T-helper 1 cell treated with Interleukin-12 subunit alpha and Interleukin-12 subunit beta and Interleukin-4 antibody, amounts not matched to agents 30 ng/mL and 1 ng/mL, for 36 hours (primary cell): ENCODE measurements around the gene RIMKLB. TPM values are rescaled to one million over a fixed set of nuclear protein-coding genes. Genes with fewer than 3 reads are reported as not detected.
"Not testable (repeated sequence)": the region's sequence is repeated elsewhere in the genome, so short reads cannot be mapped to it uniquely, and the experiment has no call there.

ENCODE experiments used
- intact Hi-C: fragments of 100-400 bp; cut with micrococcal nuclease; formaldehyde crosslinking; loops from one replicate; pipeline ENCODE4 v1.15.1; 2024
- total RNA-seq: library from RNA; stranded (reverse); gene quantifications from 2 replicates; pipeline ENCODE4 v1.2.3, GENCODE V29; 2022

Gene RIMKLB
- total RNA-seq, 1 donor from 2014 or later: 0.83 TPM

DNA sequence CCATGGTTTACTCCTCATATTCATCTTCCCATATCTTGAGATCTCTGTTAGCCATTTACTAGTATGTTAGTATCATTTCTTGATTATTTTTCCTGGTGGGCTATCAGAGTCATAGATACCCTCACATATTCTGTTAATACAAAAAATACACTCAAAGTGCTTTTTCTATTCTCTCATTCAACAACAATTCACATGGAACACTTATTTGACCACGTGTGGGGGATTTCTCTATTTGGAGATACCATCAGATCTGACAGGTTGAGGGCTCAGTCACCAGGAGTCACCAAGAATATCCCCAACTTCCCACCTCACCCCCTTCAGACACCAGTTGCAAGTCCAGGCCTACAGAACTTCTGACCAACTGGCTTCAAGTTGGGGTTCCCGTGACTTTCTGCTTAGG lies 72.7 kb downstream of the RIMKLB start:
- intact Hi-C loops: no loop called here

DNA sequence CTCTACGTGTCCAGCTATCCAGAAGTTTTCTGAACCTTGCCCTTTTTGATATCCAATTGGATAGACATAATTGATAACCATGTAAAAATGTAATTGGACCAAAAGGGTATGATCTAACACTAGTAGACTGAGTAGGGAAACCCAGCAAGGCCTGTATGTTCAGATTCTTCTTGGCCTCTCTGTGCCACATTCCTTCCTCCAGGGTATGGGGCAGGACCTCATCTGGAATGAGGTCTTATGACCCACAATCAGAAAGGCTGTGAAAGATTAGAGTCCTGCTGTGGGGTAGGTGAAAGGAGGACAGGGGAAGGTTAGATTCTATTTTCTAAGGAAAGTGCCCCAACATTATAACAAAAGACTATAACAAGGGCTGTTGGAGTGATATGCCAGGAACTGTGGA lies 73.3 kb downstream of the RIMKLB start:
- intact Hi-C loops: no loop called here

DNA sequence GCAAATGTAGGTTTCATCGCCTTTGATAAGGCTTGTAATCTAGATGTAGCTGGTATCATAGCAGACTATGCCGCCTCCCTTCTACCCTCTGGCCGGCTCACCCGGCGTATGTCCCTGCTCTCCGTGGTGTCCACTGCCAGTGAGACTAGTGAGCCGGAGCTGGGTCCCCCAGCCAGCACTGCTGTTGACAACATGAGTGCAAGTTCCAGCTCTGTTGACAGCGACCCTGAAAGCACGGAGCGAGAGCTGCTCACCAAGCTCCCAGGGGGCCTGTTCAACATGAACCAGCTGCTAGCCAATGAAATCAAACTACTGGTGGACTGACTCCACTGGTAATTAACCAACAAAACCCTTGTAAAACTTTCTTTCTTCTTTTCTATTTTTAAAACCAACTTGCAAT lies 75.7 kb downstream of the RIMKLB start:
- intact Hi-C loops: no loop called here

DNA sequence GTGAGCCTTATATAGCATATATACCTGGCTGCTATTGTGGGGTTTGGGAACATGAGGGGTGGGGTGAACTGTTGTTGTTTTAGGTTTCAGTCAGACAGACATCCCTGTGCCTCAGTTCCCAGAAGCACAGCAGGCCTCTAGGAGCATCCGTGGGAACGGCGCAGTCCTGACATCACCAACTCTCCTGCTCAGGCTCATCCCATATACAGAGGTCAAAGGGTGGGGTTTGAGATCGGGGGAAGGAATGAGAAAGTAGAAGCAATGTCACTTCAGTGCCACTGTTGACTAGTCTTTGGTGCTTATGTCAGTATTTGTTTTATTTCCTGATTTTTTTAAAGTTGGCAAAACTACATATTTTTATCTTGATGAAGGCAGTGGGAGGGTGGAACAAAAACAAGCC lies 81.5 kb downstream of the RIMKLB start:
- intact Hi-C loops: no loop called here

DNA sequence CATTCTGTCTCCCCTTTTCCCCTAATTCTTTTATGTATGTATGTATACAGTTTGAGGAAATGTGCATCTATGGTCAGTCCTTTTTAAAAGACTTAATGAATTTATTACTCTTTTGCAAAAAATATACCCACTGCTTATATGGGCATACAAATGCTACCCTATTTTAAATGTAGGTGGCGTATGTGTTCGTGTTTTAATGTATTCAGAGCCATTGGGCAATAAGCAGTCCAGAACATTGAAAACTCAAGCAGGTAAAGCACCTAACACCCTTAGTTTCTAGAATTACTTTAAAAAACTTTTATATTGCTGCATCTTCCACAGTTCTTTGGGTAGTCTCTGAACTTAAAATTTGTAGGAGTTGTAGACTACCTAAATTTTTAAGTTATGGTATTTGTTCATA lies 82.1 kb downstream of the RIMKLB start:
- intact Hi-C loops: loop anchor here (1.0 to 10.0 kb wide), 3 partner anchors 110 to 575 kb away; no protein-coding TSS in a partner anchor

DNA sequence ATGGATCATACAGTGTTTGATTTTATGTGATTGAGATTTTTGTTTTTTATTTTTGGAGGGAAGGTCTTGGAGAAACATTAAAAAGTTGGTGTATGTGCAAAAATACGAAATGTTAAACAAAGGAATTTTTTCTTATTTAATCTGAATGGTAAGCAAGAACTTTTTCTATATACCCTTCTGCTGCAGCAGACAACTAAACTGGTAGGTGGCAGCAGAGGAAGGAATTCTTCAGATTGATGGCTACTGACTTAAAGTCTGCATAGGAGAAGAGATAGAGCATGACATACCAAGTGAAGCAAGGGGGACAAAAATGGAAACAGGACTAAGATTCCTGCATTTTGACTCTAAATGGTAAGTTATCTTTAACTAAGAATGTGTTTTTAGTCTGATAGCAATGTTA lies 82.6 kb downstream of the RIMKLB start:
- intact Hi-C loops: loop anchor here (1.0 to 10.0 kb wide), 3 partner anchors 110 to 576 kb away; no protein-coding TSS in a partner anchor

DNA sequence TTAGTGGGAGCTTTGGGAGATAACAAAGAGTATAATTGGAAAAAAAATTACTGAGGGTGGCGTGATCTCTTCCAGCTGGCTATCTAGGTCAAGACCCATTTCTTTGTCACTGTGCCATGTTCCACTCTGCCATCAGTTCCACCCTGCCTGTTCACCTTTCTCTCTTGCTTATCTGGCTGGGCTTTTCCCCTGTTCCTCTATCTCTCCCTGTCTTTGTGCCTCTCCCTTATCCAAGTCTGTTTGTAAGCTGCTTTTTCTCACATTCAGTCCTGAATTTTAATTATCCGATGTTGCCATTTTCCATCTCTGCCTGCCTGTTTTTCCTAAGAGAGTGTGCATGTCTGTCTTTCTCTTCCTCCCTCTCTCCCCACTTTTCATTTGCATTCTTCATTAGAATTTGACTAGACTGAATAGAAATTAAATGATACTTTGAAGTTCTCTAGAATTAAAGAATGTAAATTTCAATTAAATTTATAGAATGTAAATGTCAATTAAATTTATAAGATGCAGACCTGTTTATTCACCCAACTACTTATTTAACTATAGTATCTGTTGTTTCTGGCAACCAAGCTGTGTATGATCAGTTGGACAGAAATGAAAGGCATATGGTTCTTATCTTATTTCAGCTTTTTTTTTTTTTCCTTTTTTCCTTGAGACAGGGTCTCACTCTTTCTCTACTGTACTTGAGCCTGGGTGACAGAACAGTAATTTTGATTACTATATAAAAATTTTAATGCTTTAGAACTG lies 83.8 kb downstream of the RIMKLB start:
- intact Hi-C loops: loop anchor here (2.0 to 10.0 kb wide), 2 partner anchors 267 to 577 kb away; no protein-coding TSS in a partner anchor

DNA sequence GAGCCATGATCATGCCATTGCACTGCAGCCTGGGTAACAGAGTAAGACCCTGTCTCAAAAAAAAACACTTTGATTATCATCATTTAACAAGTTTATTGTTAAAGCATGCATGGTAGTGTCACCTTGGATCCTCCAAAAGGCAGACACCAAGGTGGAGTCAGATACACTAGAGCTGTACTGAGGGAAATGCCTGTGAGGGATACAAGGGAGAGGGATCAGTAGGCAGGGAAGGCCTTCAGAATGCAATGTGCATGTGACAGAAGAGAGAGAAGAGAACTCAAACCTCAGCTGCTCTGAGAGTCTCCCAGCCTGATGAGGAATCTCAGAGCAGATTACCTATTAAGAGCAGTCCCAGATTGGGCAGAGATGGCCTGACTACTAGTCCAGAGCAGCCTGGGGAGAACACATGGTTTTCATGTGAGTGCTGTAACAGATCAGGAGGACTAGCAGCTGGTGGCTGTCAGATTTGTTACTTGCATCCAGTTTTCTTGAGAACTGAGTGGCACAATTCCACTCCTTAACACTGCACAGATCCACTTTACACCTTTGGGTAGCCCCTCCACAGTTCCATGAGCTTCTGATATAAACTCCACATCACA lies 86.6 kb downstream of the RIMKLB start:
- intact Hi-C loops: loop anchor here (10.0 kb wide), 1 partner anchor 580 kb away; no protein-coding TSS in a partner anchor

DNA sequence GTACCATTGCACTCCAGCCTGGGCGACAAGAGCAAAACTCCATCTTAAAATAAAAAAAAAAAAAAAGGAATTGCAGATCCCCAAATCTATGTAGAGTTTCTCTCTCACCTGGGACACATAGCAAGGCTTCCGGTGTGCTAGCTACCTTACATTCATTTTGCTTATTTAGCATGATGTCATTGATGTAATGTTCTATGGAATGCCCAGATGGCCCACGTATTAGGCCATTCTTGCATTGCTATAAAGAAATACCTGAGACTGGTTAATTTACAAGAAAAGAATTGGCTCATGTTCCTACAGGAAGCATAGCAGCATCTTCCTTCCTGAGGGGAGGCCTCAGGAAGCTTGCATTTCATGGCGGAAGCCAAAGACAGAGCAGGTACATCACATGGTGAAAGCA lies 87.7 kb downstream of the RIMKLB start:
- intact Hi-C loops: loop anchor here (10.0 kb wide), 1 partner anchor 581 kb away; no protein-coding TSS in a partner anchor

DNA sequence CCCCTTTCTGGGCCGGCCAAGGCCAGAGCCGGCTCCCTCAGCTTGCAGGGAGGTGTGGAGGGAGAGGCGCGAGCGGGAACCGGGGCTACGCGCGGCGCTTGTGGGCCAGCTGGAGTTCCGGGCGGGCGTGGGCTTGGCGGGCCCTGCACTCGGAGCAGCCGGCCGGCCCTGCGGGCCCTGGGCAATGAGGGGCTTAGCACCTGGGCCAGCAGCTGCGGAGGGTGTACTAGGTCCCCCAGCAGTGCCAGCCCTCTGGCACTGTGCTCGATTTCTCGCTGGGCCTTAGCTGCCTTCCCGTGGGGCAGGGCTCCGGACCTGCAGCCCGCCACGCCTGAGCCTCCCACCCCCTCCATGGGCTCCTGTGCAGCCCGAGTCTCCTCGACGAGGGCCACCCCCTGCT lies 89.4 kb downstream of the RIMKLB start:
- intact Hi-C loops: loop anchor here (10.0 kb wide), 1 partner anchor 582 kb away; no protein-coding TSS in a partner anchor

DNA sequence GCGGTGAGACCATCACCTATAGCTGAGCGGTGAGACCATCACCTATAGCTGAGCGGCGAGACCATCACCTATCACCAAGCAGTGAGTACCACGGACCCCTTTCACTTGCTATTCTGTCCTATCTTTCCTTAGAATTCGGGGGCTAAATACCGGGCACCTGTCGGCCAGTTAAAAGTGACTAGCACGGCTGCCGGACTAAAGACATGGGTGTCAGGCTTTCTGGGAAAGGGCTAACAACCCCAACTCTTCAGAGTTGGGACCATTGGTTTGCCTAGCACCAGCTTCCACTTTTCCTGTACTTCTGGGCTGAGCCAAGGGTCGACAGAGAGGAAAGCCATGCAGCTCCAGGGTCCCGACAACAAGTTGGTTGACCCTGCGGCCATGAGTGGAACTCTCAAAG lies 90.9 kb downstream of the RIMKLB start:
- intact Hi-C loops: loop anchor here (10.0 kb wide), 1 partner anchor 584 kb away; no protein-coding TSS in a partner anchor

DNA sequence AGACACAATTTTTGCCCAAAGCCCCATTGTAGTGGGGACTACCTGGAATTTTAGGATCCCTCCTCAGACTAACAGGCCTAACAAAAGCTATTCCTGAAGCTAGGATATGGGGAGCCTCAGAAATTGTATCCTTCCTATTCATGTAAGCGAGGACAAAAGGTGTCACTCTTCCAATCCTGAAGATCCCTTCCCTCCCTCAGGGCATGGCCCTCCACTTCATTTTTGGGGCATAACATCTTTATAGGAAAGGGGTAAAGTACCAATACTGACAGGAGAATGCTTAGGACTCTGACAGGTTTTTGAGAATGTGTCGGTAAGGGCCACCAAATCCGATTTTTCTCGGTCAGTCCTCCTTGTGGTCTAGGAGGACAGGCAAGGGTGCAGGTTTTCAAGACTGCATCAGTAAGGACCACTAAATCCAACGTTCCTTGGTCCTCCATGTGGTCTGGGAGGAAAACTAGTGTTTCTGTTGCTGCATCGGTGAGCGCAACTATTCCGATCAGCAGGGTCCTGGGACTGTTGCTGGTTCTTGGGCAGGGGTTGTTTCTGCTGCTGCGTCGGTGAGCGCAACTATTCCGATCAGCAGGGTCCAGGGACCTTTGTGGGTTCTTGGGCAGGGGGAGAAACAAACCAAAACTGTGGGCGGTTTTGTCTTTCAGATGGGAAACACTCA lies 91.7 kb downstream of the RIMKLB start:
- intact Hi-C loops: loop anchor here (10.0 kb wide), 1 partner anchor 585 kb away; no protein-coding TSS in a partner anchor

DNA sequence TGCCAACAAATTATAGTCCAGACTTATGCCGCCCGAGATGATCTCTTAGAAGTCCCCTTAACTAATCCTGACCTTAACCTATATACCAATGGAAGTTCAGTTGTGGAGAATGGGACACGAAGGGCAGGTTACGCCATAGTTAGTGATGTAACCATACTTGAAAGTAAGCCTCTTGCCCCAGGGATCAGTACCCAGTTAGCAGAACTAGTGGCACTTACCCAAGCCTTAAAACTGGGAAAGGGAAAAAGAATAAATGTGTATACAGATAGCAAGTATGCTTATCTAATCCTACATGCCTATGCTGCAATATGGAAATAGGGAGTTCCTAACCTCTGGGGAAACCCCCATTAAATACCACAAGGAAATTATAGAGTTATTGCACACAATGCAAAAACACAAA lies 95.4 kb downstream of the RIMKLB start:
- intact Hi-C loops: not testable (repeated sequence)

DNA sequence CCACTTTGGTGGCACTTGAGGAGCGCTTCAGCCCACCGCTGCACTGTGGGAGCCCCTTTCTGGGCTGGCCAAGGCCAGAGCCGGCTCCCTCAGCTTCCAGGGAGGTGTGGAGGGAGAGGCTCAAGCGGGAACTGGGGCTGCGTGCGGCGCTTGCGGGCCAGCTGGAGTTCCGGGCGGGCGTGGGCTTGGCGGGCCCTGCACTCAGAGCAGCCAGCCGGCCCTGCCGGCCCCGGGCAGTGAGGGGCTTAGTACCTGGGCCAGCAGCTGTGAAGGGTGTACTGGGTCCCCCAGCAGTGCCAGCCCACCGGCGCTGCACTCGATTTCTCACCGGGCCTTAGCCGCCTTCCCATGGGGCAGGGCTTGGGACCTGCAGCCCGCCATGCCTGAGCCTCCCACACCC lies 96.8 kb downstream of the RIMKLB start:
- intact Hi-C loops: not testable (repeated sequence)

DNA sequence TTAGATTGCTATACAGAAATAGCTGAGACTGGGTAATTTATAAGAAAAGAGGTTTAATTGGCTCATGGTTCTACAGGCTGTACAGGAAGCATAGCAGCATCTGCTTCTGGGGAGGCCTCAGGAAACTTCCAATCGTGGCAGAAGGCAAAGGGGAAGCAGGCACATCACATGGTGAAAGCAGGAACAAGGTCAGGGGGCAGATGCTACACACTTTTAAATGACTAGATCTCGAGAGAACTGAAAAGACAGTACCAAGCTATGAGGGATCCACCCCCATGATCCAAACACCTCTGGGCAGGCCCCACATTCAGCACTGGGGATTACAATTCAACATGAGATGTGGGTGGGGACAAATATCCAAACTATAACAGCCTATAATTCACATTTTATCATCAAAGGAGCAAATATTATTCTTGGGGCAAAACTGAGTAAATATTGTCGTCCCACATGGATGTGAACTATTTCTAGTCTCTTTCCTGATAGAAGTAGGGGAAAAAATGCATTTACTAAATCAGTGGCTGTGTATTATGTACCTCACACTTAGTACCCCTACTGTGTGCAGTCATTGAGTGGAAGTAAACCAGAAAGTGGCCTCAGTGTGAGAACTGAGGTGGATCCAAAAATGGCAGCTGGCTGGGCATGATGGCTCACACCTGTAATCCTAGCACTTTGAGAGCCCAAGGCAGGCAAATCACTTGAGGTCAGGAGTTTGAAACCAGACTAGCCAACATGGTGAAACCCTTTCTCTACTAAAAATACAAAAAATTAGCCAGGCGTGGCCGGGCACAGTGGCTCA lies 99.2 kb downstream of the RIMKLB start:
- intact Hi-C loops: no loop called here

DNA sequence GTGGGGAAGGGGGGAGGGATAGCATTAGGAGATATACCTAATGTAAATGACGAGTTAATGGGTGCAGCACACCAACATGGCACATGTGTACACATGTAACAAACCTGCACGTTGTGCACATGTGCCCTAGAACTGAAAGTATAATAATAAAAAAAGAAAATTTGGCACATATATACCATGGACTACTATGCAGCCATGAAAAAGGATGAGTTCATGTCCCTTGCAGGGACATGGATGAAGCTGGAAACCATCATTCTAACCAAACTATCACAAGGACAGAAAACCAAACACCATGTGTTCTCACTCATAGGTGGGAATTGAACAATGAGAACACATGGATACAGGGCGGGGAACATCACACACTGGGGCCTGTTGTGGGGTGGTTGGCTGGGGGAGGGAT lies 103.4 kb downstream of the RIMKLB start:
- intact Hi-C loops: not testable (repeated sequence)

DNA sequence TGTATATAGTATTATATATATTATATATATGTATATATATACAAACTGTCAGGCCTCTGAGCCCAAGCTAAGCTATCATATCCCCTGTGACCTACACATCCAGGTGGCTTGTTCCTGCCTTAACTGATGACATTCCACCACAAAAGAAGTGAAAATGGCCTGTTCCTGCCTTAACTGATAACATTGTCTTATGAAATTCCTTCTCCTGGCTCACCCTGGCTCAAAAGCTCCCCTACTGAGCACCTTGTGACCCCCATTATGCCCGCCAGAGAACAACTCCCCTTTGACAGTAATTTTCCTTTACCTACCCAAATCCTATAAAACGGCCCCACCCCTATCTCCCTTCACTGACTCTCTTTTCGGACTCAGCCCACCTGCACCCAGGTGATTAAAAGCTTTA lies 107.0 kb downstream of the RIMKLB start:
- intact Hi-C loops: not testable (repeated sequence)

DNA sequence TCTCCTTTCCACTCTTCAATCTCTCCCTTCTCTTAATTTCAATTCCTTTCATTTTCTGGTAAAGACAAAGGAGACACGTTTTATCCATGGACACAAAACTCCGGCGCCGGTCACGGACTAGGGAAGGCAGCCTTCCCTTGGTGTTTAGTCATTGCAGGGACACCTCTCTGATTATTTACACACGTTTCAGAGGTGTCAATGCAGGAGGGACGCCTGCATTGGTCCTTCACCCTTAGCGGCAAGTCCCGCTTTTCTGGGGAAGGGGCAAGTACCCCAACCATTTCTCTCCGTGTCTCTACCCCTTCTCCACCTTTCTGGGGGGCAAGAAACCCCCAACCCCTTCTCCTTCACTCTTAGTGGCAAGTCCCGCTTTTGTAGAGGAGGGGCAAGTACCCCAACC lies 107.7 kb downstream of the RIMKLB start:
- intact Hi-C loops: not testable (repeated sequence)

DNA sequence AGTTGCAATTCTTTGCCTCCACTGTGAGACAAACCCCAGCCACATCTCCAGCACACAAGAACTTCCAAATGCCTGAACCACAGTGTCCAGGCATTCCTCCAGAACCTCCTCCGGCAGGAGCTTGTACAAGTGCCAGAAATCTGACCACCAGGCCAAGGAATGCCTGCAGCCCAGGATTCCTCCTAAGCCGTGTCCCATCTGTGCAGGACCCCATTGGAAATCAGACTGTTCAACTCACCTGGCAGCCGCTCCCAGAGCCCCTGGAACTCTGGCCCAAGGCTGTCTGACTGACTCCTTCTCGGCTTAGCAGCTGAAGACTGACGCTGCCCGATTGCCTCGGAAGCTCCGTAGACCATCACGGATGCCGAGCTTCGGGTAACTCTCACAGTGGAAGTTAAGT lies 109.3 kb downstream of the RIMKLB start:
- intact Hi-C loops: not testable (repeated sequence)

DNA sequence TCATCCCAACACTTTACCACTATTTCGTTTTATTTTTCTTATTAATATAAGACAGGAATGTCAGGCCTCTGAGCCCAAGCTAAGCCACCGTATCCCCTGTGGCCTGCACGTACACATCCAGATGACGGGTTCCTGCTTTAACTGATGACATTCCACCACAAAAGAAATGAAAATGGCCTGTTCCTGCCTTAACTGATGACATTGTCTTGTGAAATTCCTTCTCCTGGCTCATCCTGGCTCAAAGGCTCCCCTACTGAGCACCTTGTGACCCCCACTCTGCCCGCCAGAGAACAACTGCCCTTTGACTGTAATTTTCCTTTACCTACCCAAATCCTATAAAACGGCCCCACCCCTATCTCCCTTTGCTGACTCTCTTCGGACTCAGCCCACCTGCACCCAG lies 112.3 kb downstream of the RIMKLB start:
- intact Hi-C loops: not testable (repeated sequence)
